GM18526 (cell line): Measurements from ENCODE around the gene UBL3.

ENCODE experiments used
- POLR2A ChIP-seq: IDR thresholded peaks from 3 replicates; pipeline ENCODE4 v1.6.1; 2011; ENCODE audit not compliant: insufficient read length; ENCODE audit errors: extremely low read depth

The UBL3 gene

GRCh38 chr13:29875646-29876045, 25.2 kb upstream of the UBL3 start:
- TF ChIP-seq POLR2A = no peak

DNA sequence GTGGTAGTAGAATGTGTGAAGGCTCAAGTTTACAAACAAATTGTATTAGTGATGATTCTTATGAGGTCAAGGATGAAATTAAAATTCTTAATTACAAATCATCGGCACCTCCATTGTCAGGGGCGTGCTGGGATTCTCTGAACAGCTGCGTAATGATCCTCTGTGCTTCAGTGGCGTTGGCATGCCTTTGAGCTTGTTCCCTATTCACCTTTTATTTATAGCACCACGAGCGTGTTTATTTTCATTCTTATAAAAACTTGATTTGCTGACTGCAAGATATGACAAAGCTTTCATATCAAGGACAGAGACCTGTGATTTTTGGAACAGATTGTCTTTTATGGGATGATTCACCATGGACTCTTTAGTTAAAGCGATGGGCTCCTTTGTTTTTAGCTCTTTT, 18.2 kb upstream of the UBL3 start:
- no peak for TF ChIP-seq POLR2A

GRCh38 chr13:29865934-29866333, 15.5 kb upstream of the UBL3 start:
- no peak for TF ChIP-seq POLR2A

DNA sequence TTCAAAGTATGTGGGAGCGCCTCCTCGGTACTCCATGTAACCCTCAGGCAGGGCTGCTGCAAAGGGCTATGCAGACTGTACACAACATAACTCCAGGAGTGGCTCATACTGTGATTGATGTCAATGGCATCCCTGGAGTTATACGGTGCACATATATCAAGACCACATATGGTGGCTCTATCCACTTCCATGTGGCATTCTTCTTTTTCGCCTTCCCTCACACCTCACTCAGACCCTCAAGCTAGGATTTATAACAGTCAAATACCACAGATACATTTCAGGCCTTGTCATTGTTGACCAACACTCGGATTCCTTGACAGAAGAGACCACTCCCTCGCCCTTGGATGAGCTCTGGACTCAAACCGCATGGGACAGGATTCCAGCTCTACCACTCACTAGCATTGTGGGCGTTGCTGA, 11.3 kb upstream of the UBL3 start:
- TF ChIP-seq POLR2A = no peak

DNA sequence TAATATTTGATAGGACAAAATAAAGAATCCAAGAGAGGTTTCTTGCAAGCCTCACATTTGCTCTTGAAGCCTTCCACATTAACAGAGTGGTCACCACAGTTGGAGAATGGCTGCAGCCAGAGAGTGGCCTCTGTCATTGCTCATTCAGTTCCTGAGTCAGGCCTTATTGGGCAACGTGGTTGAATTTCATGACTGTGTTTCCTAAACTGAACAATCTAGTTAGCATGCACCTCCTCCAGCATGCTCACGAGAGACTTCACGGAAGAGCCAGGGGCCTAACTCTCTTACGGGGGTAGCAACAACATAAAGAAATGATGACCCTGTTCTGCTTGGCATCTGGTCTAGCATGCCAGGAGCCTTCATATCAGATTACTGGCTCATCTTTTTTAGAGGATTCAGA, 9.6 kb upstream of the UBL3 start:
- no peak for TF ChIP-seq POLR2A

DNA sequence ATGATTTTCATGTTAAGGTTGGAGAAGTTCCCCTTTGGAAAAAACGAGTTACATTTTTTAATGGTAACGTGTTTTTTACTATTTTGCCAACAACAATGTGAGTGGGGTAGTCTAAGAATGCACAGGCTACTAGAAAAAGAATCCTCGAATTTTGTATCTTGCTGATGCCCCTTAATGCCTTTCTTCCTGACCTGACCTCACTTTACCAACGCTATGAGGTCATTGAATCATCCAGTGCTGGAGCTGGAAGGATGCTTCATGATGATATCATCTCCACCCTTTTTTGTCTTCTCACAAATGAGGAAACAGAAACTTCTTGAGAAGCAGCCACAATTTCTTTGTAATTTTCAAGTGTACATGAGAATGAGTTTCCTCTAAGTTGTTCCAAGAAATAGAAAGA, 8.2 kb upstream of the UBL3 start:
- TF ChIP-seq POLR2A = no peak

DNA sequence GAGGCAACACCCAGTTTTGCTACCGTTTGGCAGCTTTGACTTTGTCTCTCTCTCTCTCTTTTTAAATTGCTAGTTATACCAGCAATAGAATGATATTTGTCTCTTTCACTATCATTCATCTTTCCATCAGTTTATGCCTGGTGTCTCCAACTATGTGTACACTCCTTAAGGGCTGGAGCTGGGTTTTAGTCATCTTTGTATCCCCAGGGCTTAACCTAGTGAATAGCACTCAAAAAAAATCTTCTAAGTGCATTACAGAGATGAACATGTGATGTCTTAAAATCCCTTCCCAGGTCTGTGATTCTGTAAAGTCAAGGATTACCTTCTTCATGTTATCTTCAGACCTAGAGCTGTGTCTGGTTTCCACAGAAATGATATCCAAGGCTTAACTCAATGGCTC, 7.8 kb upstream of the UBL3 start:
- TF ChIP-seq POLR2A = no peak

DNA sequence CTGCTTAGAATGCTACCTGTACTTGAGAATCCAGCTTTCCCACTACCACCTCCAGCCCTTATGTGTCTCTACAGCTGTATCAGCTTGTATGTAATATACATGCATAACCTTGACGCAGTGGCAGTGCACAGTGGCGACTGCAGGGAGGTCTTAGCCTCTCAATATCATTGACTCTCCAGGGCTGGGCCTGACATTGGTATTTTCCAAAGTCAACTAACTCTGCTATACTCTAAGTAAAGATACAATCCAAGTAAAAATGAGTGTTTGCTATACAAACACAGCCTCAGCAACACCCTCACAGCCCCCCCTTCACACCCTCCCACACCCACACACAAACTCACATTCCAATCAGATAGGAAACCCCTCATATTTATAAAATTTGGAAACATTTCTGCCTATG, 6.7 kb upstream of the UBL3 start:
- no peak for TF ChIP-seq POLR2A

DNA sequence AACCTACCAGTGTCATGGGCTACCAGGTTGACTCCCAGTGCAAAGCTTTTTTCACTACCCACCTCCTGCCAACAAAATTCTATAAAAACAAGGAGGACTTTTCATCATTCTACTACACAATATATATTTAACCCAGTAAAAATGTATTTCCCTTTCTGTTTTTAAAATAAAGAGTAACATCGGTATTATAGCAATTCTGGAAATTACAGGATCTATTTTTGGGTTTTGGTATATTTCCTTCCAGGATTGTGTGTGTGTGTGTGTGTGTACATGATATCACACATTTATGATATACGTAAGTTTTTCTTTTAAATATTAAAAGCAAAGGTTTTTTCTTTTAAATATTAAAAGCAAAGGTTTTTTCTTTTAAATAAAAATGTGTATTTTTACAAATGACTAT, 6.0 kb upstream of the UBL3 start:
- TF ChIP-seq POLR2A = no peak

DNA sequence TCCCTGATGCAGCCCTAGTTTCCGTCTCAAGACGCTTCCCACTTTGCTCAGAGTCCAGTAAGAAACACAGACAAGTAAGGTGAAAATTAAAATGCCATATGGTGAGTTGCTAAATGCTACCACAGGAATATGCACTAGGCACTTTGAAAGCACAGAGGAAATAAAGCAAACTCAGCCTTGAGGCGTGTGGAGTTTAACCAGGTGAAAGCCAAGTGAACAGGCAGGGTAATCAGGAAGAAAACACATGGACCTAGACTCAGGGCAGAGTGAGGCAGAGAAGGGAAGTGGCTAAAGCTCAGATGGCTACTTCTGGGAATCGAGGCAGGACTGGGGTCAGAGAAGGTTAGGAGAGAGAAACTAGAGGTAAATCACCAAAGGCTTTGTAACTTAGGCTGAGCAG, 5.4 kb upstream of the UBL3 start:
- TF ChIP-seq POLR2A = no peak

DNA sequence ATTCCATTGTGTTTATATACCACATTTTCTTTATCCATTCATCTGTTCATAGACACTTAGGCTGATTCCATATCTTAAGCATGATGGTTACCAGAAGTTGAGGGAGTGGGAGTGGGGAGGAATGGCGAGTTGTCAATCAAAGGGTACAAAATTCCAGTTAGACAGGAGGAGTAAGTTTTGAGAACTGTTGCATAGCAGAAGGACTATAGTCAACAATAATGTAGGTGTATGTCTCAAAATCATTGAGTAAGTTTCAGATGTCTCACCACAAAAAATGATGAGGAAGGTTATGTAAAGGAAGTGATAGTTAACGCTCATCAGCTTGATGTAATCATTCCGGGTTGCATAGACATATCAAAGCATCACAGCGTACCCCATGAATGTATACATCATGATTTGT, 4.6 kb upstream of the UBL3 start:
- no peak for TF ChIP-seq POLR2A

GRCh38 chr13:29853131-29853530, 2.7 kb upstream of the UBL3 start:
- no peak for TF ChIP-seq POLR2A

DNA sequence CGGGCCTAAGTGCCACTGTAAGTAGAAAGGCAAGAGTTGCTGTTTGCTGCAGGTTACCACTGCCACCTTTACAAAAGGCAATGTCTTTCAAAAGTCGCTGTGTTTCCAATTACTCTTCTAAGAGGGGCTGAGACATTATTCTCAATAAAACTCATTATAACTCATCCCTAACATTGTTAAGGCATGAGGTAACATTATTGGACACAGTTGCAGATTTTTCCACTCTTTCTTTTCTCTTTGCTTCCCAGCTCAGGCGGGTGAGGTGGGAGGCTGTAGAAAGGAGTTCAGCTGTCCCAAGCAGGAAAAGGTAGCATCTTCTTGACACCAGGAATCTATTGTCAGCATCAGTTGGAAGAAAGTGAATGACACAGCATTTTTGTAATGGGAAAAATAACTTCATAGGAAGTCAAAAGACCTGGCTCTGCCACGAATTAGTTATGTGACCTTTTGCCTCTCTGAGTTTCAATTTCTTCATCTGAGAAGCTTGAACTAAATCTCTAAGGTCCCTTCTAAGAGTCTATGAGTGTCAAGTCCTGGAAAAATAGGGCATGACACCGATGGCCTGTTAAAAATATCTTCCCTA, 2.1 kb upstream of the UBL3 start:
- TF ChIP-seq POLR2A = no peak

DNA sequence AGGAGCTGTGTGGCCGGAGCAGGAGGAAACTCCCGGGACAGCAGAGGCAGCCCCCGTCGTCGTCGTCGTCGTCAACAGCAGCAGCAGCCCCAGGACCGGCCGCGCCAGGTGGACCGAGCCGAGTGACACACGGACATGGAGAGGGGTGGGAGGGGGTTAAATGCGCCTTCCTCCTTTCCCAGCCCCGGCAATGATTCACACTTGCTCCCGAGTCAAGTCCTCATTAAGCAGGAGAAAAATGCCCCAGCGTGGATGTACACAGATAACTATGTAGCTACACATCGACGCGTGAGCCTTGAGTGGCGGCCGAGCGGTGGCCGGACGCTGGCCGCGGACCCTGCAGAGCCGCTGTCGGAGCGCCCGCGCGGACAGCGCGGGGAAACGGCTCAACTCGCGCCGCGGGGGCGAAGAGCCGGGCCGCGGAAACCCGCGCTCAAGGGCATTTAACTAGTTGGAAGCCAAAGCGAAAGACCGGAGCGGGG, 645 bp downstream of the UBL3 start:
- no peak for TF ChIP-seq POLR2A

DNA sequence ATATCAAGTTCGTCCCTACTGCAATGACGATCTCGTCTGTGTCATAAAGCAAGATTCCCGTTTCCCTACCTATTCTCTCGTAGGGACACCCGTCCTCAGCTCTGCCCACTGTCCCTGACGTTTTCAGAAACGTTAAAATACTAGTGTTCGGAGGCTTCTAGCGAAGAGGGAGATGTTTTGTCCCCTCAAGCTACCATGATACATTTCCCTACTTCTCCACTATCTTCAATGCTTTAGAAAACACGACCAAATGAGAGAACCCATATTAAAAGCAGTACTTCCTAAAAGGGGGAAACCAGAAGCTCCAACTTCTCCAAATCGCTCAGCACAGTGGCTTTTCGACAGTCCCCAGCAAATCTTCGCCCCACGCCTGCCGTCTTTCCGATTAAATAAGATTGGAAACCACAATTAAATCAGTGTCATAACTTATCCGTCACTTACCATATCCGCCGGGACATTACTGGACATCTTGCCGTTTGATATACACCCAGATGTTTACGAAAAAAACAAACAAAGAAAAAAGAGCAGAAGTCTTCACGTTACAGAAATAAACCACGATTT, 1.3 kb downstream of the UBL3 start:
- no peak for TF ChIP-seq POLR2A

DNA sequence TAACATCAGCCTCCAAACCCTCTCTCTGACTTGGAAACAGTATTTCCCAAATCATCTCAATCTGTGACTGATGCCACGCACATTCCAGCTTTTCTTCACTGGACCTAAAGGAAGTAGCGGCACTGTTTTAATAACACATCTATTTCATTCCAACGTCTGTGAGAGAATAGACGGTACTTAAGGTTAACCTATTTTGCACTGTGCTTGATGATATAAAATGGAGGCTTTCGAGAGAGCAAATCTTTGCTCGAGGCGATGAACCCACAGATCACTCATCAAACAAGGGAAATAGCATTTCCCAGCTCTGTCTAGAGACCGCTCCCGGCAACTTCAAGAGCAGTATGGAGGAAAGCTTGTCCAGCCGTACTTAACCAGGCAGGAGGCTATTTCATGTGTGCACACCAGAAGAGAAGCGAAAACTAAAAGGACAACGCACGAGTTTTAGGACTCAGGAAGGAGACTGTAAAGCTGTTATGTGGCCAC, 2.9 kb downstream of the UBL3 start:
- no peak for TF ChIP-seq POLR2A
